ENCODE data around the gene FBXW8.

Gene FBXW8

GRCh38 chr12:117018685-117019084 is 107.9 kb downstream of the FBXW8 start:
- in situ Hi-C loops (cut with MboI; ENCODE audit: low sequenced_read_pairs) = no loop called here

- in situ Hi-C loops (cut with MboI; ENCODE audit: low sequenced_read_pairs) = no loop called here
Measured at GRCh38 chr12:117019866-117020265, 109.1 kb downstream of the FBXW8 start.

GRCh38 chr12:117020536-117021220 is 109.9 kb downstream of the FBXW8 start:
- in situ Hi-C loops (cut with MboI; ENCODE audit: low sequenced_read_pairs) = no loop called here

- in situ Hi-C loops (cut with MboI; ENCODE audit: low sequenced_read_pairs) = no loop called here
Measured at GRCh38 chr12:117022465-117022864, 111.7 kb downstream of the FBXW8 start.

- in situ Hi-C loops (cut with MboI; ENCODE audit: low sequenced_read_pairs) = no loop called here
Measured at GRCh38 chr12:117023998-117024960, 113.5 kb downstream of the FBXW8 start.

GRCh38 chr12:117024961-117025480 is 114.3 kb downstream of the FBXW8 start:
- in situ Hi-C loops (cut with MboI; ENCODE audit: low sequenced_read_pairs) = no loop called here

GRCh38 chr12:117025481-117026151 is 114.9 kb downstream of the FBXW8 start:
- in situ Hi-C loops (cut with MboI; ENCODE audit: low sequenced_read_pairs) = no loop called here

- in situ Hi-C loops (cut with MboI; ENCODE audit: low sequenced_read_pairs) = no loop called here
Measured at GRCh38 chr12:117026343-117026742, 115.6 kb downstream of the FBXW8 start.

GRCh38 chr12:117026921-117027250 is 116.1 kb downstream of the FBXW8 start:
- in situ Hi-C loops (cut with MboI; ENCODE audit: low sequenced_read_pairs) = no loop called here

- in situ Hi-C loops (cut with MboI; ENCODE audit: low sequenced_read_pairs) = no loop called here
Measured at GRCh38 chr12:117027251-117028086, 116.7 kb downstream of the FBXW8 start.

- in situ Hi-C loops (cut with MboI; ENCODE audit: low sequenced_read_pairs) = no loop called here
Measured at GRCh38 chr12:117028254-117028653, 117.5 kb downstream of the FBXW8 start.

- in situ Hi-C loops (cut with MboI; ENCODE audit: low sequenced_read_pairs) = no loop called here
Measured at GRCh38 chr12:117030187-117030900, 119.6 kb downstream of the FBXW8 start.

- in situ Hi-C loops (cut with MboI; ENCODE audit: low sequenced_read_pairs) = no loop called here
Measured at GRCh38 chr12:117031843-117032592, 121.3 kb downstream of the FBXW8 start.

- in situ Hi-C loops (cut with MboI; ENCODE audit: low sequenced_read_pairs) = no loop called here
Measured at GRCh38 chr12:117032593-117033381, 122.0 kb downstream of the FBXW8 start.

GRCh38 chr12:117033382-117034221 is 122.9 kb downstream of the FBXW8 start:
- in situ Hi-C loops (cut with MboI; ENCODE audit: low sequenced_read_pairs) = no loop called here

- in situ Hi-C loops (cut with MboI; ENCODE audit: low sequenced_read_pairs) = no loop called here
Measured at GRCh38 chr12:117034249-117034648, 123.5 kb downstream of the FBXW8 start.

GRCh38 chr12:117034701-117035151 is 124.0 kb downstream of the FBXW8 start:
- in situ Hi-C loops (cut with MboI; ENCODE audit: low sequenced_read_pairs) = no loop called here
